Sigmoid colon (tissue), 4 donors: ENCODE measurements around the gene SLC16A13.

Experiments
- CTCF ChIP-seq, 4 experiments: fragments of 450-650 bp in 3 of 4; fragments of 200-600 bp in 1 of 4; IDR thresholded peaks; one replicate each; pipeline ENCODE4 v1.5.1; 2016 to 2019; ENCODE audit warnings: antibody characterized with exemption in 4 of 4, mild to moderate bottlenecking in 3 of 4, moderate library complexity in 2 of 4
- EP300 ChIP-seq, 4 donors: sonication (generic); formaldehyde crosslinking; IDR thresholded peaks; one replicate each; pipeline ENCODE4 v1.6.1; 2017; ENCODE audit warnings: antibody characterized with exemption in 4 of 4

GRCh38 chr17:7081341-7082062, 45.7 kb downstream of the SLC16A13 start:
- TF ChIP-seq CTCF (IDR thresholded peaks at IDR 0.05): no peak
- no peak for TF ChIP-seq EP300 (IDR thresholded peaks at IDR 0.05)
